GM23338 (cell line): ENCODE data around the gene GALK1. TPM values are rescaled to one million over a fixed set of nuclear protein-coding genes. Genes with fewer than 3 reads are reported as not detected.

Source experiments
- ATAC-seq: fragments of 200-7000 bp; cut with Tn5 transposase; 3 replicates; pipeline ENCODE4 v1.9.1; 2020
- DNase-seq: peaks from one replicate; pipeline ENCODE4 v3.0.0-alpha.2; 2015; ENCODE audit warnings: low spot score
- H2AFZ ChIP-seq: fragments of 200-600 bp; sonication (generic); 2 replicates; pipeline ENCODE4 v1.8.0; 2016; ENCODE audit warnings: antibody characterized with exemption, mild to moderate bottlenecking, moderate library complexity
- H3F3A ChIP-seq: fragments of 200-600 bp; sonication (generic); replicated peaks from 2 replicates; pipeline ENCODE4 v1.8.0; 2017; ENCODE audit warnings: antibody characterized with exemption, mixed run types, low read depth
- H3K27ac ChIP-seq: fragments of 200-600 bp; sonication (generic); 2 replicates; pipeline ENCODE4 v1.6.1; 2016; ENCODE audit warnings: low read depth
- H3K27me3 ChIP-seq: fragments of 200-600 bp; sonication (generic); 2 replicates; pipeline ENCODE4 v1.8.0; 2016; ENCODE audit warnings: mild to moderate bottlenecking, mixed run types, moderate library complexity; ENCODE audit not compliant: insufficient read depth
- H3K36me3 ChIP-seq: fragments of 200-600 bp; sonication (generic); 2 replicates; pipeline ENCODE4 v1.8.0; 2016; ENCODE audit warnings: mild to moderate bottlenecking; ENCODE audit not compliant: insufficient read depth
- H3K4me1 ChIP-seq: fragments of 200-600 bp; sonication (generic); 2 replicates; pipeline ENCODE4 v1.8.0; 2016; ENCODE audit warnings: mild to moderate bottlenecking, moderate library complexity; ENCODE audit not compliant: insufficient read depth
- H3K4me2 ChIP-seq: fragments of 200-600 bp; sonication (generic); 2 replicates; pipeline ENCODE4 v1.7.1; 2017; ENCODE audit warnings: mixed run types
- H3K4me3 ChIP-seq: fragments of 200-600 bp; sonication (generic); 2 replicates; pipeline ENCODE4 v1.6.1; 2016; ENCODE audit warnings: mixed run types
- H3K79me2 ChIP-seq: fragments of 200-600 bp; sonication (generic); replicated peaks from 2 replicates; pipeline ENCODE4 v1.8.0; 2017; ENCODE audit warnings: mild to moderate bottlenecking; ENCODE audit not compliant: insufficient read depth
- H3K9me2 ChIP-seq: fragments of 200-600 bp; sonication (generic); 2 replicates; pipeline ENCODE4 v1.8.0; 2017; ENCODE audit not compliant: insufficient read depth
- H4K20me1 ChIP-seq: fragments of 200-600 bp; sonication (generic); replicated peaks from 2 replicates; pipeline ENCODE4 v1.8.0; 2017; ENCODE audit warnings: mild to moderate bottlenecking; ENCODE audit not compliant: insufficient read depth
- H3K27ac Mint-ChIP-seq: 2 replicates; pipeline ENCODE4 v1.8.0; 2020; ENCODE audit warnings: inconsistent platforms, mild to moderate bottlenecking, moderate library complexity, mixed read lengths
- H3K27me3 Mint-ChIP-seq: 3 replicates; pipeline ENCODE4 v1.8.0; 2022; ENCODE audit warnings: low read depth, mild to moderate bottlenecking, moderate library complexity, mixed read lengths, inconsistent platforms; ENCODE audit not compliant: insufficient read depth, poor library complexity
- H3K36me3 Mint-ChIP-seq: 3 replicates; pipeline ENCODE4 v1.8.0; 2021; ENCODE audit warnings: low read depth, mild to moderate bottlenecking, inconsistent platforms, moderate library complexity, mixed read lengths
- H3K4me1 Mint-ChIP-seq: 3 replicates; pipeline ENCODE4 v1.8.0; 2020; ENCODE audit warnings: mild to moderate bottlenecking, inconsistent platforms, mixed read lengths
- H3K4me3 Mint-ChIP-seq: 3 replicates; pipeline ENCODE4 v1.8.0; 2021; ENCODE audit warnings: moderate library complexity, mild to moderate bottlenecking, inconsistent platforms, mixed read lengths
- H3K9me3 Mint-ChIP-seq: 3 replicates; pipeline ENCODE4 v1.8.0; 2020; ENCODE audit warnings: moderate library complexity, mild to moderate bottlenecking, inconsistent platforms, mixed read lengths
- CTCF ChIP-seq, 2 experiments: fragments of 200-600 bp in 1 of 2; sonication (generic) in 1 of 2; conservative IDR thresholded peaks; 2 replicates each; pipeline versions ENCODE4 v1.5.1 to v1.6.1; 2016 to 2017; ENCODE audit warnings: antibody characterized with exemption in 2 of 2, low read depth in 2 of 2, mild to moderate bottlenecking in 2 of 2, moderate library complexity in 1 of 2
- NANOG ChIP-seq: IDR thresholded peaks from 2 replicates; pipeline ENCODE4 v1.6.1; 2016; ENCODE audit warnings: antibody characterized with exemption, borderline replicate concordance
- POLR2AphosphoS5 ChIP-seq: IDR thresholded peaks from 2 replicates; pipeline ENCODE4 v1.6.1; 2016; ENCODE audit warnings: antibody characterized with exemption, low read depth
- REST ChIP-seq: IDR thresholded peaks from one replicate; pipeline ENCODE4 v1.6.1; 2018; ENCODE audit warnings: antibody characterized with exemption; ENCODE audit not compliant: unreplicated experiment
- STAT1 ChIP-seq: IDR thresholded peaks from one replicate; pipeline ENCODE4 v1.6.1; 2016; ENCODE audit warnings: antibody characterized with exemption; ENCODE audit not compliant: unreplicated experiment
- ZNF114 ChIP-seq: fragments of 250-450 bp; sonication (Bioruptor Pico); IDR thresholded peaks from 2 replicates; pipeline ENCODE4 v1.5.0; 2020; ENCODE audit warnings: mild to moderate bottlenecking, moderate library complexity
- ZNF331 ChIP-seq: fragments of 250-450 bp; sonication (Bioruptor Pico); IDR thresholded peaks from 2 replicates; pipeline ENCODE4 v1.5.0; 2020; ENCODE audit warnings: low read depth, mild to moderate bottlenecking, moderate library complexity
- polyA plus RNA-seq: library from polyadenylated mRNA; unstranded; fragments of >200 nt; fragmentation: Nextera tagmentation; extraction: Ambion mirVana; gene quantifications from 2 replicates; pipeline ENCODE4 v1.2.1, GENCODE V29; 2016
- total RNA-seq: library from RNA; depleted of rRNA; stranded (reverse); fragments of >200 nt; shearing (Covaris generic); gene quantifications from 2 replicates; pipeline ENCODE4 v1.2.3, GENCODE V29; 2014

The GALK1 gene
- total and polyA plus RNA-seq, 2 experiments from 2014 or later = 30.5 to 31.7 TPM

- Histone ChIP-seq H3K36me3 (peaks cover 5% of the 10 kb centered on the region; the same call in 1 of the 2 replicates), H2AFZ (no peak overlapping the region), H3K4me1 (peaks cover 20% of the 10 kb centered on the region), H4K20me1 (peaks cover 8% of the 10 kb centered on the region), H3K79me2 (peaks cover 43% of the 10 kb centered on the region), H3K4me2 (0 out of 2 replicates have a peak overlapping the region, but pooled peaks have one; percentile 76), H3K9me2 (no peaks in the 10 kb centered on the region), H3K4me3 (no peak overlapping the region), H3K27me3 (no peaks in the 10 kb centered on the region), H3F3A (peaks cover 13% of the 10 kb centered on the region), H3K27ac (no peak overlapping the region)
- Mint-ChIP-seq H3K4me1 (peaks cover 31% of the 10 kb centered on the region), H3K4me3 (peak overlapping the region; percentile 90; the same call in 1 of the 3 replicates), H3K27me3 (peaks cover 16% of the 10 kb centered on the region), H3K9me3 (peaks cover 4% of the 10 kb centered on the region; the same call in 2 of the 3 replicates), H3K27ac (peak overlapping the region; percentile 88), H3K36me3 (peaks cover 15% of the 10 kb centered on the region)
- no peak for ATAC-seq
- TF ChIP-seq CTCF (conservative IDR thresholded peaks at IDR 0.05; ENCODE audit: low read depth in 2 of 2) (peak; percentile 42 to 83; a peak in 3 of 4 replicates), ZNF331 (CRISPR knock-in tag) (no peak)
- DNase-seq = peak; percentile 67
These were observed 18.2 kb upstream of the GALK1 start for GRCh38 chr17:75783069-75783783.

- Mint-ChIP-seq H3K27ac (no peak overlapping the region; the same call in 1 of the 2 replicates), H3K4me1 (peaks cover 42% of the 10 kb centered on the region), H3K4me3 (peak overlapping the region; percentile 92), H3K9me3 (peaks cover 4% of the 10 kb centered on the region; the same call in 2 of the 3 replicates), H3K36me3 (peaks cover 44% of the 10 kb centered on the region), H3K27me3 (peaks cover 33% of the 10 kb centered on the region)
- H3K4me2 ChIP-seq = no peak overlapping the region
- H3K27me3 ChIP-seq = no peaks in the 10 kb centered on the region
- ATAC-seq = no peak
- DNase-seq = no peak
- no peak overlapping the region for H3K4me3 ChIP-seq
- peaks cover 17% of the 10 kb centered on the region; the same call in 1 of the 2 replicates for H3K36me3 ChIP-seq
- no peak overlapping the region for H3K27ac ChIP-seq
- H2AFZ ChIP-seq = no peak overlapping the region
- peaks cover 18% of the 10 kb centered on the region for H4K20me1 ChIP-seq
- peaks cover 25% of the 10 kb centered on the region for H3K79me2 ChIP-seq
- peaks cover 17% of the 10 kb centered on the region for H3K4me1 ChIP-seq
- peaks cover 27% of the 10 kb centered on the region for H3F3A ChIP-seq
- H3K9me2 ChIP-seq = no peaks in the 10 kb centered on the region
- TF ChIP-seq NANOG (no peak), REST (no peak), STAT1 (no peak), ZNF331 (CRISPR knock-in tag) (no peak), POLR2AphosphoS5 (no peak), CTCF (conservative IDR thresholded peaks at IDR 0.05; ENCODE audit: low read depth in 2 of 2) (no peak), ZNF114 (CRISPR knock-in tag) (no peak)
These were observed 15.2 kb upstream of the GALK1 start for GRCh38 chr17:75779987-75780889.
